NCI-H460 (cell line): ENCODE results near the gene TENT4B. TPM values are rescaled to one million over a fixed set of nuclear protein-coding genes. Genes with fewer than 3 reads are reported as not detected.
"Not testable (repeated sequence)": the region's sequence is repeated elsewhere in the genome, so short reads cannot be mapped to it uniquely, and the experiment has no call there.

Experiments used
- DNase-seq: peaks from one replicate; pipeline ENCODE4 v3.0.0-alpha.2; 2016; ENCODE audit warnings: low read depth; ENCODE audit errors: extremely low read depth
- polyA plus RNA-seq: library from polyadenylated mRNA; depleted of rRNA; stranded (reverse); fragments of >200 nt; gene quantifications from 2 replicates; pipeline ENCODE4 v1.2.3, GENCODE V29; 2014; cell fraction: nucleus; rRNA removed
- total RNA-seq: library from RNA; depleted of rRNA; stranded (reverse); fragments of >200 nt; shearing (Covaris generic); gene quantifications from 2 replicates; pipeline ENCODE4 v1.2.3, GENCODE V29; 2014; rRNA removed

The TENT4B gene
- 12.1 and 12.4 TPM in 2 replicates for total RNA-seq
- 8.5 and 9.3 TPM in 2 replicates for polyA plus RNA-seq

GRCh38 chr16:50152807-50153595 lies at the start of gene TENT4B:
Gene TENT4B, plus strand, starts transcription at chr16:50153306. Its CDS starts 316 bp downstream, at chr16:50153622.
- DNase-seq, result peak; percentile 77

DNA sequence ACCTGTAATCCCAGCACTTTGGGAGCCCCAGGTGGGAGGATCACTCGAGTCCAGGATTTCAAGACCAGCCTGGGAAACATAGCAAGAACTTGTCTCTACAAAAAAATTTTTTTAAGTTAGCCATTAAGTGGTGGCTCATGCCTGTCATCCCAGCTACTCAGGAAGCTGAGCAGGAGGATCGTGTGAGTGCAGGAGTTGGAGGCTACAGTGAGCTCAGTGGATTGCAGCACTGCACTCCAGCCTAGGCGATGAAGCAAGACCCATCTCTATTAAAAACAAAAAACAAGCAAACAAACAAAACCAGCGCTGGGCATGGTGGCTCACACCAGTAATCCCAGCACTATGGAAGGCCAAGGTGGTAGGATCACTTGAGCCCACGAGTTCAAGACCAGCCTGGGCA lies 49.3 kb upstream of the TENT4B start:
- DNase-seq, result no peak

DNA sequence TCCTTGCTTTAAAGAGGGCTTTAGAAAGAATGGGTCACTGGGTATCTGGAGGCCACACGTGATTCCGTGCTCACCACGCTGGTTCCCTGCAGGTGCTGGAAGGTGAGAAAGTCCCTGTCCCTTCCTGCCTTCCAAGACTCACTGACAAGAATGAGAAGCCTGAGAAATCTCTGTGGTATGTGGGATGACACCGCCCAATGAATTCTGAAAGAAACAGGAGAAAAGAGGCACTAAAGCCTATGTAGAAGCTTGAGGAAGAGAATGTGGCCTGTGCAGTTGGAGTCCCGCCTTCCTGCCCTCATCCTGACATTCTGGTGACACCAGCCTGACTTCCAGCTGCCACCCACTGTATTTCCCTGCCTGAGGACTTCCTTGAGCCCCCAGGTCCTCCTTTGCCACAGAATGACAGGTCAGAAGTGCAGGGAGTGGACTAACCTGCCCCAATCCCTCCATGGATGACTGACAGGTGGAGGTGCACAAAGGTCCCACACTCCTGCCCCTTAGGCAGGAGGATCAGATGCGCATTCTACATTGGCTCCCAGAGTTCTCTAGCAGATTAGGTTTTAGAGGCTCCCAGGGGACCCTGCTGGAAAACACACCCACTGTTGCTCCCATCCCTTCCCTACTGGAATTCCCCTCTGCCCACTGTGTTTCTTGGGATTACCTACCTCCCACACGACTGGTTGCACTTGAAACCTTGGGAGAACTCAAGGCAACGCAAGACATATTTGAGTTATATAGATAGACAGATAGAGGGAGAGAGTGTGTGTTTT lies 38.6 kb upstream of the TENT4B start:
- DNase-seq, result no peak

DNA sequence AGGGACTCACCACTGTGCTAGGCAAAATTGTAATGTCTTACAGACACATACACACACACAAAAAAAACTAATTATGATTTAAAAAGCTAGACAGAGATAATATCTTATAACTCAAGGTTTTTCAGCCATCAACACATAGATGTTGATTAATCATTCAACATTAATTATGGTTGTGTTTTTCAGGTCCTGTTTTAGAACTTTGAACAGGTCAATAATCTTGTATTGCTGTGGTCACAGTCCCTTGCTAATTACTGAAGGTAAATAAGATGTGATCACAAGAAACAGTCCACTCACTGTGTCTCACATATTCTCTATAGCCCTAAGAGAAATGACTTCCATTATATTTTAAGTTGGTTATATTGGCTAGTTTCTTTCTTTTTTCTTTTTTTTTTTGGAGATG lies 32.4 kb upstream of the TENT4B start:
- no peak for DNase-seq

GRCh38 chr16:50121278-50121677 lies 31.8 kb upstream of the TENT4B start:
- DNase-seq, result no peak

DNA sequence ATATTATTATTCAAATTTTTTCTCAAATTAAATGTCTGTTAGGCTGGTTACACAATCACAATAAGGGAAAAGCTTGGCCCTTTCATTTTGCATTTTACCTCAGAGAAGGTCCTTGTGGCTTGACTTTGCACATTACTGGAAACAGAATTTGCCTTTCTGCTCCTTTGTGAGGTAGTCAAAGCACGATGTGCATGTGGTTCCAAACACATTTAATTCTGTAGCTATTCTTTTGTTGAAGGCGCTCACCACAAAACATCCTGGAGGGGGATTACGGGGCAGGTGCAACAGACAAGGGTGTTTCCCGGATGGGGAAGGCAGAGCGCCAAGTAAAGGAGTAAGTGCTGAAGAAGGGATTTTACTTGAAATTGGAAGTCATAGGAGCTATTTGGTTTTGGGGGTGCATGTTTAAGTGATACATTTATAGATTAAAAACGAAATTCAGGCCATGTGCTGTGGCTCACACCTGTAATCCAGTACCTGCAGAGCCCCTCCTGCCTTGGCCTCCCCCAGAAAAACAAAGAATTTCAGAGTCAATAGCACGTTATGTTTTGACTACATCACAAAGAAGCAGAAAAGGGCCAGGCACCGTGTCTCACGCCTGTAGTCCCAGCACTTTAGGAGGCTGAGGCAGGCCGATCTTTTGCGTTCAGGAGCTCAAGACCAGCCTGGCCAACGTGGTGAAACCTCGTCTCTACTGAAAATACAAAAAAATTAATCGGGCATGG lies 31.2 kb upstream of the TENT4B start:
- DNase-seq, result no peak

DNA sequence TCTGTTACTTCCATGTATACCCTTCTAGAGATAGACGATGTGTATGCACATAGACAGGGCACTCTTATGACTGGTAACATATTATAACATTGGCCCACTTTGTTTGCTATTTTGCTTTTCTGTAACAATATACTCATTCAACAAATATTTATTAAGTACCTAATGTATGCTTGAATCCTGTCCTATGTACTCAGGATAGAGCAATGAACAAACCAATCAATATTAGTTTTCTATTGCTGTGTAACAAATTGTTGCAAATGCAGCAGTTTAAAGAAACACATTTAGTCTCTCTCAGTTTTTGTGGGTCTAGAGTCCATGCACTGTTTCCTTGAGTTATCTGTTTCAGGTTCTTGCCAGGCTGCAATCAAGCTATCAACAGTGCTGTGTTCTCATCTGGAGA lies 29.7 kb upstream of the TENT4B start:
- no peak for DNase-seq

DNA sequence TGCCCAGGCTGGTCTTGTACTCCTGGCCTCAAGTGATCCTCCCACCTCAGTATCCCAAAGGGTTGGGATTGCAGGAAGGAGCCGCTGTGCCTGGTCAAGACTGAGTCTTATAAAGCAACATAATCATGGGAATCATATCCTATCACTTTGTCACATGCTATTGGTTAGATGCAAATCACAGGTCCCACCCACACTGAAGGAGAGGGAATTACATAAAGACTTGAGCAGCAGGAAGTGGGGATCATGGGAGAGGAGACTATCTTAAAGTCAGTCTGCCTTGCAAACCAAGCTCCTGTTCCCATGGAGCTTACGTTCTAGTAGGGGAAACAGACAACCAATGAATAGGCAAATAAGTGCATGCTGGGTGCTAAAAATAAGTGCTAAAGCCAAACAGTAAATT lies 28.3 kb upstream of the TENT4B start:
- DNase-seq, result no peak

- no peak for DNase-seq
These were observed 26.9 kb upstream of the TENT4B start for GRCh38 chr16:50126183-50126582.

- not testable (repeated sequence) for DNase-seq
These were observed 20.5 kb upstream of the TENT4B start for GRCh38 chr16:50132571-50132970.

DNA sequence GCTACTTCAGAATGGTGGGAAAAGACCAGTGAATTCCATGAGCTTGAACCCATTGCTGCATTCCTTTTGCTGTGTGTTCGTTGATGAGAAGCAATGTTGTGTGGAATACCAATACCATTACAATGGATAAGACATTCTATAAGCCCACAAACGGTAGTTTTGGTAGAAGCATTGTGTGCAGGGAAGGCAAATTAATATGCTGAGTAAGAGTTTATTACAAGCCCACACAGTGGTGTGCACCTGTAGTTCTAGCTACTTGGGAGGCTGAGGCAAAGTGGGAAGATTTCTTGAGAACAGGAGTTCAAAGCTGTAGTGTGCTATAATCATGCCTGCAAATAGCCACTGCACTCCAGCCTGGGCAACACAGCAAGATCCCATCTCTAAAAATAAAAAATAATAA lies 19.9 kb upstream of the TENT4B start:
- no peak for DNase-seq

- no peak for DNase-seq
These were observed 16.7 kb upstream of the TENT4B start for GRCh38 chr16:50136399-50136798.

- DNase-seq, result no peak
These were observed 15.8 kb upstream of the TENT4B start for GRCh38 chr16:50137268-50137667.

DNA sequence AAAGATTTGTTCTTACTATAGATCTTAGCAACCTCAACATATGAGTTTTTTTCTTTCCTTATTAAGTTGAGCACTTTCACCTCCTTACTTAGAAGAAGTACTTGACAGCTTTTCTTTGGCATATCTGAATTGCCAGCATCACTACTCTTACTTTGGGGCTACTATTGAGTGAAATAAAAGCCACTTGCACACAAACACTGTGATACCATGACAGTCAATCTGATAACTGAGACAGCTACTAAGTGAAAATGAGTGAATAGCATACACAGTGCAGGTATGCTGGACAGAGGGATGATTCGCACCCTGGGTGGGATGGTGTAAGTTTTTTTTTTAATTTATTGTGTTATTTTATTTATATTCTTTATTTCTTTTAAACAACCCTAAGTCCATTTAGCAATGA lies 13.5 kb upstream of the TENT4B start:
- no peak for DNase-seq

DNA sequence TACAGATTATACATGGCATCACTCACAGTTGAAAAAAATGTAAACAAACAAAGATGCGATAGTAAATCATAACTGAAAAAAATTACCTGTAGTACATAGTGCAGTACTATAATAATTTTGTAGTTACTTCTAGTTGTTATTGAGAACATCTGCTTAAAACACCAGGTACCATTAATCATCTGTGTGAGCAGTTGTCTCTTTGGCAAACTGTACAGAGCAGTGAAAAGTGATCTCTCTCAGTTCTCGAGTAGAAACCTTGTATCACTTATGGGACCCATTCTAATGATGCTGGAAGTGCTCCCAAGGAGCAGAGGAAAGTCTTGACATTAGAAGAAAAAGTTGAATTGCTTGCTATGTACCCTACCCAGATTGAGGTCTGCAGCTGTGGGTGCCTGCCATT lies 8.9 kb upstream of the TENT4B start:
- no peak for DNase-seq

DNA sequence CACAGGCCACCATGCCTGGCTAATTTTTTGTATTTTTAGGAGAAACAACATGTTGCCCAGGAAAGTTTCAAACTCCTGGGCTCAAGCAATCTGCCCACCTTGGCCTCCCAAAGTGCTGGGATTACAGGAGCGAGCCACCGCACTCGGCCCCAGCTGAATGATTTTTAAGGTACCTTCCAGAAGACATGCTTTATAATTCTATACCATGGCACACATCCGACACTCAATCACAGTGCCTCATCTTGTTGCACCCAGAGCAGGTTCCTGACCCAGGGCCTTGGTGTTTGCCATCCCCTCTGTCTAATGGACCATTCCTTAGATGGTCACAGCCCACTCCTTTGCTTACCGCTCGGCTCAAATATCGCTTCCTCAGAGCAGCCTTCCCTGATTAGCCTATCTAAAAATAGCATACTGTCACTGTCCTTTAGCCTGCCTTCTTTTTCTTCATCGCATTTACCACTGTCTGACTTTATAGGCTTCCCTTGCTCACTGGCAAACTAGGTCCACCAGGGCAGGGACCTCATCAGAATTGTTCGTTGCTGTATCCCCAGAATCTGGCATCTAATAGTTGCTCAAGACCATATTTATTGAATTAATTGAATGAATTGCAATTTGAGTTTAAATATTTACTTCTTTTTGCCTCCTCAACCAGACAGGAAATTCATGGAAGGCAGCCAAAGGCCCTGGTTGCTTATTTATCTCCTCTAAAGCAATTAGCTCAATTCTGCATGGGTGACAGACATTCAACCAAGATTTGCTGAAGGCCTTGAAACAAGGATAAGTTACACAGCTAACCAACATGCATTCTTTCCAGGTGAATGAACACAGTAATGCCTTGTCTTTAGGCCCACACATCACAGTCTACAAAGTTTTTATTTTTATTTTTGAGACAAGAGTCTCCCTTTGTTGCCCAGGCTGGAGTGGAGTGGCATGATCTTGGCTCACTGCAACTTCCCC lies 6.3 kb upstream of the TENT4B start:
- no peak for DNase-seq

DNA sequence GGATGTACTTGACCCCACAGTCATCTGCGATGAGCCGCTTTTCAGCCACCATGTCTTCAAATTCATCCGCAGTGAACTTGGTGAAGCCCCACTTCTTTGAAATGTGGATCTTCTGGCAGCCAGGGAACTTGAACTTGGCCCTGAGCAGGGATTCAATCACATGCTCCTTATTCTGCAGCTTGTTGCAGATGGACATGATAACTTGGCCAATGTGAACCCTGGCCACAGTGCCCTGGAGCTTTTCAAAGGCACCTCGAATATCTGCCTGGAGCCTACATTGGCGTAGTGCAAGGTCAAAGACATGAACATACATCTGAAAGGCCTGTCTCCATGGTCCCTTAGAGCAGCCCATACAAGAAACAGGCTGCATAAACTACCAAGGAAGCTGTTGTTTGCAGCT lies 1.8 kb upstream of the TENT4B start:
- no peak for DNase-seq

GRCh38 chr16:50151756-50152155 lies 1.4 kb upstream of the TENT4B start:
- DNase-seq, result no peak

DNA sequence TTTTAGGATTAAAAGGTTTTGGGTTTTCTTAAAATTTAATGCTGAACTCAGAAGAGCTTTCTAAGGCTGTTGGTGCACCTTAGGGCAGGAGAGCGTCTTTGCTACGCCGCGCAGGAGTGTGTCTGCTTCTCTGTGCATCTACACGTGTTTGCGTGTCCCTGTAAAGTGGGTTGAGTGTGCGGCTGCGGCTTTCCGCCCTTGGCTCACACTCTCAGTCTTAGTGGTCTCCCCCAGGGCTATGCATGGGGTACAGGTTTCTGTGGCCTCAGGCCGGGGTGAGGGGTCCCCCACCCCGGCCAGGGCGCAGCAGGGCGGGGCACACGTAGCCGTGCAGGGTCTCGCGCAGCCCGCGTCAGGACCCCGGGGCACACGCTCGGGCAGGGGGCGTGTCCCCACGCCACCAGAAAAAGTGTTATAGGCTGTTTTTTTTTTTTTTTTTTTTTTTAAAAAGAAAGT lies 727 bp upstream of the TENT4B start:
- no peak for DNase-seq
